ENCODE data around the gene AURKAIP1. TPM values are rescaled to one million over a fixed set of nuclear protein-coding genes. Genes with fewer than 3 reads are reported as not detected.

The AURKAIP1 gene
- total and polyA plus RNA-seq, 9 of the 15 experiments (the other 6 are each of a cell fraction or from before 2014, with no cell fraction given), result 7.8 to 478 (median 92.0) TPM

- TF ChIP-seq BCLAF1 (IDR thresholded peaks at IDR 0.05; ENCODE audit: borderline replicate concordance in 1 of 2, control insufficient read depth in 1 of 2, low read depth in 2 of 2, low read length in 1 of 2), result 0 out of 4 replicates have a peak, but pooled peaks of 1 of the 2 experiments have one; percentile 3
- no peak for TF ChIP-seq OTX1 (CRISPR knock-in tag; IDR thresholded peaks at IDR 0.05)
- no peak for TF ChIP-seq RNF219 (CRISPR knock-in tag; IDR thresholded peaks at IDR 0.05)
- no peak for TF ChIP-seq NFRKB (IDR thresholded peaks at IDR 0.05; ENCODE audit: low read depth)
- no peak for TF ChIP-seq NFIC (IDR thresholded peaks at IDR 0.05)
- TF ChIP-seq ZNF24 (IDR thresholded peaks at IDR 0.05), result no peak
- no peak for TF ChIP-seq DMBX1 (CRISPR knock-in tag; IDR thresholded peaks at IDR 0.05; ENCODE audit: borderline replicate concordance)
- no peak for TF ChIP-seq ZNF398 (CRISPR knock-in tag; IDR thresholded peaks at IDR 0.05)
- peak; percentile 27; the same call in 1 of the 2 replicates for TF ChIP-seq JUND (IDR thresholded peaks at IDR 0.05; ENCODE audit: borderline replicate concordance, low read depth, low read length)
- peak; percentile 14; the same call in 1 of the 3 replicates for TF ChIP-seq JUND (tag; IDR thresholded peaks at IDR 0.05; ENCODE audit: borderline replicate concordance, low read depth, low read length)
- no peak for TF ChIP-seq ZFPM2 (CRISPR knock-in tag; IDR thresholded peaks at IDR 0.05)
- TF ChIP-seq IRF9 (tag; IDR thresholded peaks at IDR 0.05), result no peak
- no peak for TF ChIP-seq MCM7 (IDR thresholded peaks at IDR 0.05)
- TF ChIP-seq L3MBTL2 (IDR thresholded peaks at IDR 0.05), result no peak
- no peak for TF ChIP-seq ZNF134 (CRISPR knock-in tag; conservative IDR thresholded peaks at IDR 0.05)
- no peak for TF ChIP-seq SMARCA5 (IDR thresholded peaks at IDR 0.05)
- TF ChIP-seq TAF1 (IDR thresholded peaks at IDR 0.05; ENCODE audit: control insufficient read depth, extremely low read depth, insufficient read depth, low read length, severe bottlenecking), result no peak
- peak in 1 of 2 experiments; percentile 29; a peak in 1 of 4 replicates for TF ChIP-seq RCOR1 (IDR thresholded peaks at IDR 0.05; ENCODE audit: borderline replicate concordance in 1 of 2, low read depth in 2 of 2, low read length in 2 of 2)
- TF ChIP-seq CBX3 (IDR thresholded peaks at IDR 0.05; ENCODE audit: borderline replicate concordance in 1 of 2, low read length in 2 of 2), result peak in 1 of 2 experiments; percentile 70; a peak in 2 of 3 replicates
- no peak for TF ChIP-seq HEY1 (CRISPR knock-in tag; IDR thresholded peaks at IDR 0.05; ENCODE audit: borderline replicate concordance)
These were observed 27.3 kb upstream of the AURKAIP1 start (continued) for GRCh38 chr1:1402072-1402900.

All from K562 (cell line).